GM23338 (cell line): ENCODE results near the gene SYNE2.

Experiments
- CTCF ChIP-seq, 2 experiments: fragments of 200-600 bp in 1 of 2; sonication (generic) in 1 of 2; conservative IDR thresholded peaks; 2 replicates each; pipeline versions ENCODE4 v1.5.1 to v1.6.1; 2016 to 2017; ENCODE audit warnings: antibody characterized with exemption in 2 of 2, low read depth in 2 of 2, mild to moderate bottlenecking in 2 of 2, moderate library complexity in 1 of 2
- EZH2 ChIP-seq: fragments of 200-600 bp; sonication (generic); IDR thresholded peaks from one replicate; pipeline ENCODE4 v1.8.0; 2017; ENCODE audit warnings: antibody characterized with exemption, mild to moderate bottlenecking, low read depth; ENCODE audit not compliant: unreplicated experiment
- REST ChIP-seq: IDR thresholded peaks from one replicate; pipeline ENCODE4 v1.6.1; 2018; ENCODE audit warnings: antibody characterized with exemption; ENCODE audit not compliant: unreplicated experiment

- TF ChIP-seq EZH2 (no peak), CTCF (conservative IDR thresholded peaks at IDR 0.05; ENCODE audit: low read depth in 2 of 2) (no peak), REST (no peak)
These were observed 1.1 kb downstream of the SYNE2 start for GRCh38 chr14:63853831-63854293.
